GM21737 (cell line): Measurements from ENCODE around the gene MAGIX.
A peak's percentile ranks its signal among the peaks of the same experiment; 100 is the strongest.
"Not testable (repeated sequence)": the region's sequence is repeated elsewhere in the genome, so short reads cannot be mapped to it uniquely, and the experiment has no call there.

ENCODE experiments used
- ATAC-seq: cut with Tn5 transposase; IDR thresholded peaks from one replicate; pipeline ENCODE4 v1.9.1; 2021; ENCODE audit warnings: mild to moderate bottlenecking, moderate library complexity; ENCODE audit not compliant: unreplicated experiment

Gene MAGIX

GRCh38 chrX:49157194-49157593, 5.4 kb upstream of the MAGIX start:
- ATAC-seq: no peak

- no peak for ATAC-seq
Measured at GRCh38 chrX:49160908-49161307, 1.6 kb upstream of the MAGIX start.

- no peak for ATAC-seq
Measured at GRCh38 chrX:49161632-49162031, 926 bp upstream of the MAGIX start.

GRCh38 chrX:49163555-49164419, 1.2 kb downstream of the MAGIX start:
- ATAC-seq: peak; percentile 56

GRCh38 chrX:49164589-49165360, 2.2 kb downstream of the MAGIX start:
- ATAC-seq: no peak

- peak; percentile 34 for ATAC-seq
Measured at GRCh38 chrX:49165901-49166881, 3.6 kb downstream of the MAGIX start.

- peak; percentile 22 for ATAC-seq
Measured at GRCh38 chrX:49166914-49167739, 4.6 kb downstream of the MAGIX start.

- ATAC-seq: no peak
Measured at GRCh38 chrX:49167740-49168108, 5.2 kb downstream of the MAGIX start.

- no peak for ATAC-seq
Measured at GRCh38 chrX:49171752-49172279, 9.3 kb downstream of the MAGIX start, which contains the start of gene PLP2. PLP2 (plus strand) TSS chrX:49171898; CDS start chrX:49172001, 103 bp downstream.

GRCh38 chrX:49172280-49172780, 9.8 kb downstream of the MAGIX start:
- peak; percentile 73 for ATAC-seq

- not testable (repeated sequence) for ATAC-seq
Measured at GRCh38 chrX:49173544-49173943, 11.0 kb downstream of the MAGIX start.

- ATAC-seq: no peak
Measured at GRCh38 chrX:49174723-49175122, 12.2 kb downstream of the MAGIX start.

GRCh38 chrX:49175435-49176274, 13.1 kb downstream of the MAGIX start:
- ATAC-seq: no peak

- ATAC-seq: no peak
Measured at GRCh38 chrX:49176421-49177326, 14.1 kb downstream of the MAGIX start.

- no peak for ATAC-seq
Measured at GRCh38 chrX:49177338-49177833, 14.8 kb downstream of the MAGIX start.

- no peak for ATAC-seq
Measured at GRCh38 chrX:49177873-49178480, 15.4 kb downstream of the MAGIX start.

GRCh38 chrX:49178537-49178936, 16.0 kb downstream of the MAGIX start:
- no peak for ATAC-seq
